H9 (cell line): Measurements from ENCODE around the gene TMC8. TPM values are rescaled to one million over a fixed set of nuclear protein-coding genes. Genes with fewer than 3 reads are reported as not detected.

Experiments
- DNase-seq: peaks from one replicate; pipeline ENCODE4 v3.0.0-alpha.2; 2017
- H2AFZ ChIP-seq: one replicate; pipeline ENCODE4 v1.6.1; 2013; ENCODE audit warnings: mild to moderate bottlenecking, low read length, control low read depth, moderate library complexity
- H2AK5ac ChIP-seq: 2 replicates; pipeline ENCODE4 v1.6.1; 2013; ENCODE audit warnings: low read length, control low read depth, mixed read lengths; ENCODE audit not compliant: insufficient read length
- H2BK120ac ChIP-seq: one replicate; pipeline ENCODE4 v1.6.1; 2013; ENCODE audit warnings: low read depth, mild to moderate bottlenecking, low read length, control low read depth, inconsistent platforms; ENCODE audit not compliant: poor library complexity, severe bottlenecking
- H2BK12ac ChIP-seq: 2 replicates; pipeline ENCODE4 v1.6.1; 2013; ENCODE audit warnings: low read length, control low read depth, mixed read lengths, low read depth; ENCODE audit not compliant: insufficient read length
- H2BK15ac ChIP-seq: 2 replicates; pipeline ENCODE4 v1.6.1; 2013; ENCODE audit warnings: low read depth, low read length, control low read depth
- H2BK20ac ChIP-seq: one replicate; pipeline ENCODE4 v1.6.1; 2013; ENCODE audit warnings: low read depth, mild to moderate bottlenecking, low read length, control low read depth, inconsistent platforms; ENCODE audit not compliant: poor library complexity, severe bottlenecking
- H2BK5ac ChIP-seq: 2 replicates; pipeline ENCODE4 v1.6.1; 2013; ENCODE audit warnings: low read length, control low read depth, mixed read lengths; ENCODE audit not compliant: insufficient read length
- H3K14ac ChIP-seq: 2 replicates; pipeline ENCODE4 v1.6.1; 2013; ENCODE audit warnings: low read length, control low read depth; ENCODE audit not compliant: insufficient read depth
- H3K18ac ChIP-seq: 2 replicates; pipeline ENCODE4 v1.6.1; 2013; ENCODE audit warnings: low read depth, mild to moderate bottlenecking, mixed read lengths, low read length, control low read depth; ENCODE audit not compliant: insufficient read length
- H3K23ac ChIP-seq: 2 replicates; pipeline ENCODE4 v1.6.1; 2013; ENCODE audit warnings: low read length, control low read depth, mixed read lengths, low read depth; ENCODE audit not compliant: insufficient read length
- H3K23me2 ChIP-seq: 2 replicates; pipeline ENCODE4 v1.6.1; 2013; ENCODE audit warnings: low read depth, mild to moderate bottlenecking, mixed read lengths, low read length, control low read depth; ENCODE audit not compliant: insufficient read length, poor library complexity, severe bottlenecking
- H3K27ac ChIP-seq: 2 replicates; pipeline ENCODE4 v1.5.1; 2013; ENCODE audit warnings: low read length, control low read depth, mixed read lengths, low read depth; ENCODE audit not compliant: insufficient read length
- H3K27me3 ChIP-seq: 2 replicates; pipeline ENCODE4 v1.6.1; 2013; ENCODE audit warnings: low read length, control low read depth, inconsistent platforms; ENCODE audit not compliant: insufficient read depth
- H3K4ac ChIP-seq: 2 replicates; pipeline ENCODE4 v1.6.1; 2013; ENCODE audit warnings: low read depth, mild to moderate bottlenecking, control low read depth, inconsistent platforms, low read length, moderate library complexity
- H3K4me1 ChIP-seq: 2 replicates; pipeline ENCODE4 v1.6.1; 2013; ENCODE audit warnings: low read length, control low read depth, inconsistent platforms; ENCODE audit not compliant: insufficient read depth
- H3K4me2 ChIP-seq: 2 replicates; pipeline ENCODE4 v1.6.1; 2013; ENCODE audit warnings: low read length, control low read depth, mixed read lengths; ENCODE audit not compliant: insufficient read length, insufficient read depth
- H3K56ac ChIP-seq: 2 replicates; pipeline ENCODE4 v1.6.1; 2013; ENCODE audit warnings: low read depth, mild to moderate bottlenecking, mixed read lengths, low read length, control low read depth; ENCODE audit not compliant: insufficient read length
- H3K79me1 ChIP-seq: 2 replicates; pipeline ENCODE4 v1.6.1; 2013; ENCODE audit warnings: low read depth, mild to moderate bottlenecking, moderate library complexity, low read length, control low read depth, inconsistent platforms; ENCODE audit not compliant: insufficient read depth, poor library complexity, severe bottlenecking
- H3K79me2 ChIP-seq: 2 replicates; pipeline ENCODE4 v1.6.1; 2013; ENCODE audit warnings: low read length, control low read depth, inconsistent platforms; ENCODE audit not compliant: insufficient read depth
- H3K9ac ChIP-seq: 2 replicates; pipeline ENCODE4 v1.6.1; 2013; ENCODE audit warnings: low read length, control low read depth, mixed read lengths; ENCODE audit not compliant: insufficient read length; ENCODE audit errors: extremely low read depth
- H3K9me3 ChIP-seq: one replicate; pipeline ENCODE4 v1.6.1; 2013; ENCODE audit warnings: low read depth, low read length, inconsistent platforms; ENCODE audit not compliant: control insufficient read depth
- H3T11ph ChIP-seq: one replicate; pipeline ENCODE4 v1.6.1; 2013; ENCODE audit warnings: mild to moderate bottlenecking, low read length, control low read depth, inconsistent platforms
- H4K20me1 ChIP-seq: one replicate; pipeline ENCODE4 v1.6.1; 2013; ENCODE audit not compliant: control insufficient read depth, insufficient read length, insufficient read depth
- H4K5ac ChIP-seq: 2 replicates; pipeline ENCODE4 v1.6.1; 2013; ENCODE audit warnings: low read depth, mild to moderate bottlenecking, mixed read lengths, low read length, control low read depth; ENCODE audit not compliant: insufficient read length
- H4K8ac ChIP-seq: replicated peaks from 2 replicates; pipeline ENCODE4 v1.6.1; 2013; ENCODE audit warnings: low read length, control low read depth, mixed read lengths, low read depth; ENCODE audit not compliant: insufficient read length
- H4K91ac ChIP-seq: 2 replicates; pipeline ENCODE4 v1.6.1; 2013; ENCODE audit warnings: low read depth, mild to moderate bottlenecking, moderate library complexity, mixed read lengths, low read length, control low read depth; ENCODE audit not compliant: insufficient read length
- H3K27ac Mint-ChIP-seq, 3 experiments: 2 replicates in 2 of 3; 3 replicates in 1 of 3; pipeline ENCODE4 v1.8.0; 2020 to 2021; ENCODE audit warnings: mixed read lengths in 3 of 3, mild to moderate bottlenecking in 1 of 3, moderate library complexity in 1 of 3
- H3K27me3 Mint-ChIP-seq: 2 replicates; pipeline ENCODE4 v1.8.0; 2021; ENCODE audit warnings: low read depth, mild to moderate bottlenecking, moderate library complexity, mixed read lengths
- H3K36me3 Mint-ChIP-seq, 3 experiments: 2 replicates in 2 of 3; 3 replicates in 1 of 3; pipeline ENCODE4 v1.8.0; 2020 to 2021; ENCODE audit warnings: low read depth in 3 of 3, mixed read lengths in 3 of 3; ENCODE audit not compliant: insufficient read depth in 1 of 3
- H3K4me1 Mint-ChIP-seq, 2 experiments: 2 replicates each; pipeline ENCODE4 v1.8.0; 2020; ENCODE audit warnings: mixed read lengths in 2 of 2
- H3K4me3 Mint-ChIP-seq, 2 experiments: 2 replicates in 1 of 2; 3 replicates in 1 of 2; pipeline ENCODE4 v1.8.0; 2020 to 2021; ENCODE audit warnings: mild to moderate bottlenecking in 2 of 2, mixed read lengths in 2 of 2, moderate library complexity in 1 of 2
- H3K9me3 Mint-ChIP-seq, 2 experiments: 2 replicates in 1 of 2; 3 replicates in 1 of 2; pipeline ENCODE4 v1.8.0; 2020; ENCODE audit warnings: mild to moderate bottlenecking in 2 of 2, mixed read lengths in 2 of 2, moderate library complexity in 1 of 2
- WGBS: extraction: QIAGEN DNeasy Blood & Tissue Kit; methylation state at CpG from one replicate; pipeline ENCODE4 v1.1.7; 2013; ENCODE audit warnings: missing lambda C conversion rate, low lambda C conversion rate, mixed read lengths; ENCODE audit not compliant: insufficient read length; ENCODE audit errors: extremely low coverage; 5-methylcytosine and 5-hydroxymethylcytosine counted together
- total RNA-seq: library from RNA; stranded (reverse); gene quantifications from 2 replicates; pipeline ENCODE4 v1.2.1, GENCODE V29; 2021
- TF ChIP-seq, protein P1 (sequence below): fragments of 200-600 bp; sonication (generic); conservative IDR thresholded peaks from 3 replicates; pipeline ENCODE4 v1.8.0; 2021; ENCODE audit warnings: antibody characterized with exemption, mild to moderate bottlenecking

Gene TMC8
- total RNA-seq, 1 experiment from 2014 or later = 1.0 TPM

DNA sequence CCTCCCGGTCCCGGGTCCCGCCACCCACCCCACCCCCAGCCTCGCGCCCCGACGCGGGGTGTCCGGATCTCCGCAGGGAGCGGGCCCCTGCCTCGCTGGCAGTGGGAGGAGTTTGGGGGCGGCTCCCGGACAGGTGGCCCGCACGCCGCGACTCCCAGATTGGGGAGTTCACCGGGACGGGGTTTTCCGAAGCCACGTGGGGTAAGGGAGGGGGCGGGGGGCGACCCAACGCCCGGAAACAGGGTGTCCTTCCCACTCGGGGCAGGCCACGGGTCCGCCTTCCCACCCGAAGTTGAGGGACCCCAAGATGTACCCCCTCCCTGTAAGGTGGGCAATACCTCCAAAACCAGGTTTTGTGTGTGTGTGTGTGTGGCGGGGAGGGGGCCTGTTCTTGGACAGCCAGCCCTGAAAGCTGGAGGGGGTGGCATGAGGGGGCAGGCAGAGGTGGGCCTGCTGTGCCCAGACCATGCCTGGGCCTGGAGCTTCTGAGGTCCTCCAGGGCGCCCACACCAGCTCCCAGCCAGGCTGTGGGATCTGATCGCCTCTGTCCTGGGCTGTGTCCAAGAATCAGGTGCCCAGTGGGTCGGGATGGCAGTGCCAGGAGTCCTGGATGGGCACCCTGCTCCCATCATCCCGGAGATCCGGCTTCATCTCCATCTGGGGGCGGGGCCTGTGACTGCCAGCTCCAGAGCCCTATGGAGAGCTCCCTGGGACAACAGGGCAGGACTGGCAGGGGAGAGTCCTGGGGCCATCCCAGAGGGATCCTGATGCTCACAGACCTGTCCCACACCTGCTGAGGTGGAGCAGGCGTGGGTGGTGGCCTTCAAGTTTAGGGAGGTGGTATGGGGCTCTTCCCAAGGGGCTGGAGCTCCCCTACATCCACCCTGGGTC, 38.6 kb downstream of the TMC8 start:
- Histone ChIP-seq H3K23ac (no peak overlapping the region), H2BK5ac (no peak overlapping the region), H3K27ac (no peak overlapping the region), H3K4me1 (no peaks in the 10 kb centered on the region; the same call in 1 of the 2 replicates), H3K18ac (no peak overlapping the region), H3K23me2 (no peaks in the 10 kb centered on the region), H3K79me1 (no peaks in the 10 kb centered on the region), H3K79me2 (no peaks in the 10 kb centered on the region), H3K14ac (no peak overlapping the region; the same call in 1 of the 2 replicates), H3K9me3 (no peaks in the 10 kb centered on the region), H3K4me2 (peak overlapping the region; percentile 10), H3K27me3 (no peaks in the 10 kb centered on the region), H4K5ac (no peak overlapping the region), H3K56ac (no peak overlapping the region), H2BK15ac (no peak overlapping the region), H3T11ph (no peak overlapping the region), H4K91ac (no peak overlapping the region), H2BK12ac (no peak overlapping the region), H2BK20ac (no peak overlapping the region), H3K9ac (no peak overlapping the region), H2BK120ac (no peak overlapping the region), H2AK5ac (no peak overlapping the region), H3K4ac (no peak overlapping the region), H4K8ac (no peak overlapping the region), H4K20me1 (peaks cover 4% of the 10 kb centered on the region), H2AFZ (no peak overlapping the region)
- TF ChIP-seq, protein P1, sequence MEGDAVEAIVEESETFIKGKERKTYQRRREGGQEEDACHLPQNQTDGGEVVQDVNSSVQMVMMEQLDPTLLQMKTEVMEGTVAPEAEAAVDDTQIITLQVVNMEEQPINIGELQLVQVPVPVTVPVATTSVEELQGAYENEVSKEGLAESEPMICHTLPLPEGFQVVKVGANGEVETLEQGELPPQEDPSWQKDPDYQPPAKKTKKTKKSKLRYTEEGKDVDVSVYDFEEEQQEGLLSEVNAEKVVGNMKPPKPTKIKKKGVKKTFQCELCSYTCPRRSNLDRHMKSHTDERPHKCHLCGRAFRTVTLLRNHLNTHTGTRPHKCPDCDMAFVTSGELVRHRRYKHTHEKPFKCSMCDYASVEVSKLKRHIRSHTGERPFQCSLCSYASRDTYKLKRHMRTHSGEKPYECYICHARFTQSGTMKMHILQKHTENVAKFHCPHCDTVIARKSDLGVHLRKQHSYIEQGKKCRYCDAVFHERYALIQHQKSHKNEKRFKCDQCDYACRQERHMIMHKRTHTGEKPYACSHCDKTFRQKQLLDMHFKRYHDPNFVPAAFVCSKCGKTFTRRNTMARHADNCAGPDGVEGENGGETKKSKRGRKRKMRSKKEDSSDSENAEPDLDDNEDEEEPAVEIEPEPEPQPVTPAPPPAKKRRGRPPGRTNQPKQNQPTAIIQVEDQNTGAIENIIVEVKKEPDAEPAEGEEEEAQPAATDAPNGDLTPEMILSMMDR = no peak
- DNase-seq = peak; percentile 88
- Mint-ChIP-seq H3K9me3 (no peaks in the 10 kb centered on the region), H3K4me3 (peak overlapping the region; percentile 73 to 79), H3K36me3 (peaks cover 9 to 30% (median 17%) of the 10 kb centered on the region in 3 experiments), H3K27ac (no peak overlapping the region), H3K27me3 (no peaks in the 10 kb centered on the region; the same call in 1 of the 2 replicates), H3K4me1 (peaks cover 30 to 48% of the 10 kb centered on the region in 2 experiments)
- no CpG with 5 or more reads among the region's 38 CpGs for WGBS
